HCT116 (cell line): ENCODE results near the gene ZNF804B. TPM values are rescaled to one million over a fixed set of nuclear protein-coding genes. Genes with fewer than 3 reads are reported as not detected.

ENCODE experiments used
- ATAC-seq: fragments of 200-7000 bp; cut with Tn5 transposase; 2 replicates; pipeline ENCODE4 v1.9.1; 2020; ENCODE audit warnings: mild to moderate bottlenecking, moderate library complexity
- BruUV-seq: library from RNA; stranded (reverse); fragments of 400-500 nt; replicated peaks from 2 replicates; lab custom pipeline; 2021; lab: Mats Ljungman, UMichigan
- CTCF ChIA-PET: fragments of 300-600 bp; sonication (Branson Sonifier 250); formaldehyde crosslinking; loops from one replicate; lab custom pipeline; 2021; ENCODE audit warnings: antibody characterized with exemption; lab: Charles Lee
- POLR2A ChIA-PET: fragments of 300-600, 350-600 bp; sonication (Branson Sonifier 250); formaldehyde crosslinking; loops from one replicate; lab custom pipeline; 2021; ENCODE audit warnings: antibody characterized with exemption; lab: Charles Lee
- RAD21 ChIA-PET, 2 experiments: fragments of 300-600 bp; sonication (Branson Sonifier 250); formaldehyde crosslinking; loops; one replicate each; lab custom pipeline; 2023; ENCODE audit warnings: low total read pairs in 2 of 2; ENCODE audit not compliant: uncharacterized antibody in 2 of 2, unreplicated experiment in 2 of 2, low non-redundant PET in 1 of 2; lab: Charles Lee
- DNase-seq: peaks from one replicate; pipeline ENCODE4 v3.0.0-alpha.2; 2010; ENCODE audit warnings: low read depth, low spot score
- H2AFZ ChIP-seq: fragments of 200-600 bp; shearing (Covaris generic), sonication (generic); 2 replicates; pipeline ENCODE4 v1.6.1; 2017; ENCODE audit warnings: low read depth, mixed run types, mixed read lengths, antibody characterized with exemption, low read length; ENCODE audit not compliant: poor library complexity, severe bottlenecking
- H3K27ac ChIP-seq: 2 replicates; pipeline ENCODE4 v1.5.1; 2012; ENCODE audit warnings: low read depth, low read length
- H3K27me3 ChIP-seq: fragments of 200-600 bp; sonication (generic); 2 replicates; pipeline ENCODE4 v1.6.1; 2016; ENCODE audit warnings: mixed run types, low read length, mixed read lengths; ENCODE audit not compliant: insufficient read depth
- H3K36me3 ChIP-seq, 2 experiments: fragments of 200-500 bp in 1 of 2; fragments of 200-600 bp in 1 of 2; sonication (Bioruptor generic) in 1 of 2; sonication (generic) in 1 of 2; 2 replicates each; pipeline versions ENCODE4 v1.5.1 to v1.6.1; 2014 to 2016; ENCODE audit warnings: low read length in 2 of 2, inconsistent platforms in 1 of 2, mixed read lengths in 1 of 2, mixed run types in 1 of 2; ENCODE audit not compliant: insufficient read depth in 2 of 2, control insufficient read depth in 1 of 2
- H3K4me1 ChIP-seq, 2 experiments: fragments of 200-600 bp in 1 of 2; sonication (generic) in 1 of 2; 2 replicates each; pipeline versions ENCODE4 v1.5.1 to v1.6.1; 2012 to 2017; ENCODE audit warnings: low read length in 2 of 2, inconsistent platforms in 1 of 2, mild to moderate bottlenecking in 1 of 2, mixed read lengths in 1 of 2, mixed run types in 1 of 2, moderate library complexity in 1 of 2; ENCODE audit not compliant: insufficient read depth in 2 of 2, control insufficient read depth in 1 of 2
- H3K4me2 ChIP-seq: fragments of 200-600 bp; sonication (generic); 2 replicates; pipeline ENCODE4 v1.6.1; 2017; ENCODE audit warnings: mixed run types, low read length, mixed read lengths
- H3K4me3 ChIP-seq, 2 experiments: fragments of 200-600 bp in 1 of 2; sonication (generic) in 1 of 2; replicated peaks in 1 of 2; 2 replicates each; pipeline ENCODE4 v1.5.1; 2011 to 2016; ENCODE audit warnings: low read length in 2 of 2, control low read depth in 1 of 2, low read depth in 1 of 2, mild to moderate bottlenecking in 1 of 2, mixed read lengths in 1 of 2, mixed run types in 1 of 2
- H3K79me2 ChIP-seq: fragments of 200-600 bp; sonication (generic); 2 replicates; pipeline ENCODE4 v1.6.1; 2017; ENCODE audit warnings: mild to moderate bottlenecking, mixed run types, low read length, moderate library complexity, mixed read lengths; ENCODE audit not compliant: insufficient read depth
- H3K9ac ChIP-seq: fragments of 200-600 bp; sonication (generic); 2 replicates; pipeline ENCODE4 v1.6.1; 2016; ENCODE audit warnings: low read length, mixed read lengths
- H3K9me2 ChIP-seq: fragments of 200-600 bp; sonication (generic), shearing (Covaris generic); 2 replicates; pipeline ENCODE4 v1.6.1; 2017; ENCODE audit warnings: mixed run types, mild to moderate bottlenecking, moderate library complexity; ENCODE audit not compliant: insufficient read depth
- H3K9me3 ChIP-seq, 2 experiments: fragments of 200-500 bp in 1 of 2; fragments of 200-600 bp in 1 of 2; sonication (Bioruptor generic) in 1 of 2; sonication (generic) in 1 of 2; 2 replicates each; pipeline ENCODE4 v1.6.1; 2014 to 2017; ENCODE audit warnings: low read length in 2 of 2, mixed read lengths in 2 of 2, inconsistent platforms in 1 of 2, low read depth in 1 of 2, mild to moderate bottlenecking in 1 of 2, mixed run types in 1 of 2, moderate library complexity in 1 of 2; ENCODE audit not compliant: control insufficient read depth in 1 of 2, insufficient read depth in 1 of 2
- H4K20me1 ChIP-seq: fragments of 200-600 bp; sonication (generic), shearing (Covaris generic); 2 replicates; pipeline ENCODE4 v1.6.1; 2017; ENCODE audit warnings: mixed run types, mild to moderate bottlenecking, moderate library complexity; ENCODE audit not compliant: insufficient read depth
- CEBPB ChIP-seq: IDR thresholded peaks from 2 replicates; pipeline ENCODE4 v1.6.1; 2012; ENCODE audit warnings: low read depth
- CTCF ChIP-seq, 3 experiments: fragments of 200-600 bp in 1 of 3; sonication (generic) in 1 of 3; IDR thresholded peaks in 2 of 3; conservative IDR thresholded peaks in 1 of 3; 2 replicates each; pipeline ENCODE4 v1.5.1; 2012 to 2017; ENCODE audit warnings: low read depth in 2 of 3, low read length in 2 of 3, antibody characterized with exemption in 1 of 3, borderline replicate concordance in 1 of 3, control low read depth in 1 of 3, mild to moderate bottlenecking in 1 of 3, mixed read lengths in 1 of 3, mixed run types in 1 of 3, moderate library complexity in 1 of 3; ENCODE audit not compliant: insufficient read depth in 1 of 3
- ELF1 ChIP-seq: IDR thresholded peaks from 2 replicates; pipeline ENCODE4 v1.6.1; 2012; ENCODE audit warnings: low read depth, borderline replicate concordance
- EZH2 ChIP-seq: fragments of 200-600 bp; sonication (generic); IDR thresholded peaks from 2 replicates; pipeline ENCODE4 v1.6.1; 2017; ENCODE audit warnings: antibody characterized with exemption, mixed run types
- REST ChIP-seq: IDR thresholded peaks from 2 replicates; pipeline ENCODE4 v1.6.1; 2012; ENCODE audit warnings: low read depth
- SP1 ChIP-seq: IDR thresholded peaks from 2 replicates; pipeline ENCODE4 v1.6.1; 2012; ENCODE audit warnings: low read depth
- TCF7L2 ChIP-seq: IDR thresholded peaks from 2 replicates; pipeline ENCODE4 v1.7.0; 2011; ENCODE audit warnings: borderline replicate concordance, inconsistent platforms; ENCODE audit not compliant: insufficient read depth, insufficient read length; ENCODE audit errors: extremely low read depth
- YY1 ChIP-seq: IDR thresholded peaks from 2 replicates; pipeline ENCODE4 v1.6.1; 2011; ENCODE audit warnings: low read length, low read depth, moderate library complexity, mild to moderate bottlenecking; ENCODE audit not compliant: insufficient replicate concordance; ENCODE audit errors: extremely low read depth
- ZFX ChIP-seq: fragments of 450-650 bp; IDR thresholded peaks from 2 replicates; pipeline ENCODE4 v1.6.1; 2017
- ZNF274 ChIP-seq: fragments of 200-500 bp; sonication (Bioruptor generic); IDR thresholded peaks from 2 replicates; pipeline ENCODE4 v1.6.1; 2014; ENCODE audit warnings: mild to moderate bottlenecking, low read depth, low read length, inconsistent platforms
- intact Hi-C: fragments of 100-400 bp; cut with micrococcal nuclease; formaldehyde crosslinking; loops from 2 replicates; pipeline ENCODE4 v1.10.0; 2022
- total RNA-seq: library from RNA; stranded (reverse); gene quantifications from one replicate; pipeline ENCODE4 v1.2.1, GENCODE V29; 2021; ENCODE audit not compliant: unreplicated experiment

ZNF804B gene
- total RNA-seq, 1 experiment from 2014 or later, result not detected

- no peak overlapping the region for H3K27ac ChIP-seq
- H3K79me2 ChIP-seq, result no peaks in the 10 kb centered on the region
- H3K9ac ChIP-seq, result no peak overlapping the region
- H3K4me1 ChIP-seq, result no peaks in the 10 kb centered on the region
- H3K4me3 ChIP-seq, result no peak overlapping the region
- H3K27me3 ChIP-seq, result no peaks in the 10 kb centered on the region
- BruUV-seq, result no TSS peak
- TF ChIP-seq CTCF (IDR thresholded peaks at IDR 0.05 in 2 of 3, conservative IDR thresholded peaks at IDR 0.05 in 1 of 3; ENCODE audit: borderline replicate concordance in 1 of 3, insufficient read depth in 1 of 3, low read depth in 2 of 3, low read length in 2 of 3) (no peak), ELF1 (no peak)
- TF ChIP-seq, all 23 proteins: peak for 0
- intact Hi-C loops, result no loop called here
- CTCF ChIA-PET, result no interaction called here
- RAD21 ChIA-PET, result no interaction called here
- Histone ChIP-seq H2AFZ (no peak overlapping the region), H3K36me3 (no peaks in the 10 kb centered on the region), H3K9me2 (no peaks in the 10 kb centered on the region), H4K20me1 (no peaks in the 10 kb centered on the region), H3K9me3 (no peaks in the 10 kb centered on the region), H3K4me2 (no peak overlapping the region)
- POLR2A ChIA-PET, result no interaction called here
- DNase-seq (no peak), ATAC-seq (no peak)
These were observed 107.7 kb downstream of the ZNF804B start for GRCh38 chr7:88867158-88867557.

GRCh38 chr7:88868456-88868855 lies 109.0 kb downstream of the ZNF804B start:
- no peaks in the 10 kb centered on the region for H3K9me3 ChIP-seq
- intact Hi-C loops, result no loop called here
- ChIA-PET CTCF (no interaction called here), RAD21 (no interaction called here), POLR2A (no interaction called here)
- no peak overlapping the region for H3K4me3 ChIP-seq
- H3K27me3 ChIP-seq, result no peaks in the 10 kb centered on the region
- H2AFZ ChIP-seq, result no peak overlapping the region
- H3K36me3 ChIP-seq, result no peaks in the 10 kb centered on the region
- no peak overlapping the region for H3K27ac ChIP-seq
- BruUV-seq, result no TSS peak
- ATAC-seq (no peak), DNase-seq (no peak)
- no peak overlapping the region for H3K4me2 ChIP-seq
- H4K20me1 ChIP-seq, result no peaks in the 10 kb centered on the region
- H3K4me1 ChIP-seq, result no peaks in the 10 kb centered on the region
- H3K79me2 ChIP-seq, result no peaks in the 10 kb centered on the region
- H3K9me2 ChIP-seq, result no peaks in the 10 kb centered on the region
- no peak overlapping the region for H3K9ac ChIP-seq
- no peak for TF ChIP-seq YY1
- no peak for TF ChIP-seq CTCF (IDR thresholded peaks at IDR 0.05 in 2 of 3, conservative IDR thresholded peaks at IDR 0.05 in 1 of 3; ENCODE audit: borderline replicate concordance in 1 of 3, insufficient read depth in 1 of 3, low read depth in 2 of 3, low read length in 2 of 3)
- TF ChIP-seq SP1, result no peak
- TF ChIP-seq ZNF274, result no peak
- no peak for TF ChIP-seq EZH2
- TF ChIP-seq ZFX, result no peak
- TF ChIP-seq TCF7L2, result no peak
- TF ChIP-seq CEBPB, result no peak
- TF ChIP-seq ELF1, result no peak
- no peak for TF ChIP-seq REST
